T-helper 2 cell treated with Interferon-gamma antibody and Interleukin-4, amounts not matched to agents 5 μg/mL and 100 μg/mL, for 36 hours (primary cell): ENCODE measurements around the gene GRM2.

Experiments used
- DNase-seq: peaks from one replicate; pipeline ENCODE4 v3.0.0; 2021; ENCODE audit warnings: low spot score
- H3K27ac Mint-ChIP-seq: one replicate; pipeline ENCODE4 v1.8.0; 2021; ENCODE audit warnings: mild to moderate bottlenecking, mixed read lengths
- H3K27me3 Mint-ChIP-seq: one replicate; pipeline ENCODE4 v1.8.0; 2021; ENCODE audit warnings: low read depth, mixed read lengths
- H3K36me3 Mint-ChIP-seq: one replicate; pipeline ENCODE4 v1.8.0; 2021; ENCODE audit warnings: low read depth, mixed read lengths
- H3K4me1 Mint-ChIP-seq: one replicate; pipeline ENCODE4 v1.8.0; 2021; ENCODE audit warnings: low read depth, mixed read lengths
- H3K4me3 Mint-ChIP-seq: one replicate; pipeline ENCODE4 v1.8.0; 2022; ENCODE audit warnings: mild to moderate bottlenecking, moderate library complexity, mixed read lengths
- H3K9me3 Mint-ChIP-seq: one replicate; pipeline ENCODE4 v1.8.0; 2021; ENCODE audit warnings: mixed read lengths

GRM2 gene

DNA sequence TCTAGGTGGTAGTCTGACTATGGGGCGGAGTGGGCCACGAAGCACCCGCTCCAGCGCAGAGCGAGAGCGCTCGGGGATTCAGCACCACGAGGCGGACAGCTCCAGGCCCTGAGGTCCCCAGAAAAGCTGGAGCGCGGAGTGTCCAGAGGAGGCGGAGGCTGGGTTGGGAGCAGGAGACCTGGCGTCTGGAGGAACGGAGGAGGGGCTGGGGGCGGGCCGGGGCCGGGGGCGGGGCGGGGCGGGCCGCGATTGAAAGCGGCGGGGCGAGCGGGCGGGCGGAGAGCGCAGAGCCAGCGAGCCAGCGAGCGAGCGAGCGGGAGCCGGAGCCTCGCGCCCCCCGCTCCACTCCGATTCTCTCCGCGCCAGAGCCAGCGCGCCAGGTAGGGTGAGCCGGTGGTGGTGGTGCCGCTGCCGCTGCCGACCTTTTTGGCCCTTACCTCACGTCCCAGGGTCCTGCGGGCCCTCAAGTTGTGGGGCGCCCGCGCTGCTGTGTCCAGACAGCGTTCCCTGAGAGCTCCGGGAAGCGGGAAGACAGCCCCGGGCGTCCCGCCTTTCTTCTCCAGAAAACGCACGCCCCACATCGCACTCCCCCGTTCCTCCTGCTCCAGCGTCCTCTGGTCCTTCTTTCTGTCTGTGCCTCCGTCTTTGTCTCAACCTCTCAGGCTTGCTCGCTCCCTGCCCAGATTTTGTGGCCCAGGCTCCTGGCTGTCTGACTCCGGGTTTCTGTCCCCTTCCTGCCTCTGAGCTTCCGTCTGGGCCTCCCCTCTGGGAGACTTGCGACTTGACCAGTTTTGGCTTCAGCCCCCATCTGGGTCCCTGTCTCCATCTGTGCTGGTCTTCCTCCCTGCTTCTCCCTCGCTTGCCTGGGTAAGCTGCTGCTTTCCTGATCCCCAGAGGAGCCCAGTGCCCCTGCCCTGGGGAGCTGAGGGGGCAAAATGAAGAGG lies at the start of gene GRM2:
Gene GRM2, plus strand, starts transcription at position 281 of the 944 bp plus-strand sequence. CDS start 1,916 bp downstream, outside the sequence.
- H3K4me3 Mint-ChIP-seq = no peak within 1 kb of the TSS
- H3K4me1 Mint-ChIP-seq = peaks cover 5% of the 10 kb centered on the region
- H3K27me3 Mint-ChIP-seq = no peaks in the 10 kb centered on the region
- H3K36me3 Mint-ChIP-seq = peaks cover 15% of the 10 kb centered on the region
- no peak for DNase-seq
- H3K9me3 Mint-ChIP-seq = no peaks in the 10 kb centered on the region
- no peak within 1 kb of the TSS for H3K27ac Mint-ChIP-seq

GRCh38 chr3:51657234-51657633 lies 49.6 kb upstream of the GRM2 start:
- Mint-ChIP-seq H3K4me3 (no peak overlapping the region), H3K27me3 (no peaks in the 10 kb centered on the region), H3K36me3 (peaks cover 35% of the 10 kb centered on the region), H3K27ac (no peak overlapping the region), H3K4me1 (no peaks in the 10 kb centered on the region), H3K9me3 (peaks cover 3% of the 10 kb centered on the region)
- DNase-seq = no peak

GRCh38 chr3:51659942-51660341 lies 46.9 kb upstream of the GRM2 start:
- no peaks in the 10 kb centered on the region for H3K9me3 Mint-ChIP-seq
- no peaks in the 10 kb centered on the region for H3K27me3 Mint-ChIP-seq
- no peak overlapping the region for H3K4me3 Mint-ChIP-seq
- no peak overlapping the region for H3K27ac Mint-ChIP-seq
- peaks cover 39% of the 10 kb centered on the region for H3K36me3 Mint-ChIP-seq
- H3K4me1 Mint-ChIP-seq = no peaks in the 10 kb centered on the region
- no peak for DNase-seq

- H3K36me3 Mint-ChIP-seq = peaks cover 35% of the 10 kb centered on the region
- no peak overlapping the region for H3K4me3 Mint-ChIP-seq
- no peak for DNase-seq
- no peak overlapping the region for H3K27ac Mint-ChIP-seq
- H3K27me3 Mint-ChIP-seq = no peaks in the 10 kb centered on the region
- no peaks in the 10 kb centered on the region for H3K9me3 Mint-ChIP-seq
- no peaks in the 10 kb centered on the region for H3K4me1 Mint-ChIP-seq
These were observed 44.4 kb upstream of the GRM2 start for GRCh38 chr3:51662456-51662855.

- H3K4me3 Mint-ChIP-seq = peak overlapping the region; percentile 76
- no peaks in the 10 kb centered on the region for H3K9me3 Mint-ChIP-seq
- peak overlapping the region; percentile 82 for H3K27ac Mint-ChIP-seq
- H3K4me1 Mint-ChIP-seq = peaks cover 40% of the 10 kb centered on the region
- peaks cover 10% of the 10 kb centered on the region for H3K36me3 Mint-ChIP-seq
- no peaks in the 10 kb centered on the region for H3K27me3 Mint-ChIP-seq
- DNase-seq = no peak
These were observed 38.1 kb upstream of the GRM2 start for GRCh38 chr3:51668756-51669155.

GRCh38 chr3:51669241-51670052 lies 37.4 kb upstream of the GRM2 start:
- DNase-seq = peak; percentile 79
- H3K4me1 Mint-ChIP-seq = peaks cover 47% of the 10 kb centered on the region
- no peaks in the 10 kb centered on the region for H3K27me3 Mint-ChIP-seq
- H3K4me3 Mint-ChIP-seq = peak overlapping the region; percentile 86
- no peaks in the 10 kb centered on the region for H3K9me3 Mint-ChIP-seq
- H3K27ac Mint-ChIP-seq = peak overlapping the region; percentile 83
- H3K36me3 Mint-ChIP-seq = peaks cover 8% of the 10 kb centered on the region

GRCh38 chr3:51670053-51670822 lies 36.6 kb upstream of the GRM2 start:
- H3K36me3 Mint-ChIP-seq = peaks cover 14% of the 10 kb centered on the region
- DNase-seq = peak; percentile 21
- peak overlapping the region; percentile 86 for H3K4me3 Mint-ChIP-seq
- no peaks in the 10 kb centered on the region for H3K9me3 Mint-ChIP-seq
- H3K27ac Mint-ChIP-seq = peak overlapping the region; percentile 83
- H3K4me1 Mint-ChIP-seq = peaks cover 53% of the 10 kb centered on the region
- H3K27me3 Mint-ChIP-seq = no peaks in the 10 kb centered on the region

DNA sequence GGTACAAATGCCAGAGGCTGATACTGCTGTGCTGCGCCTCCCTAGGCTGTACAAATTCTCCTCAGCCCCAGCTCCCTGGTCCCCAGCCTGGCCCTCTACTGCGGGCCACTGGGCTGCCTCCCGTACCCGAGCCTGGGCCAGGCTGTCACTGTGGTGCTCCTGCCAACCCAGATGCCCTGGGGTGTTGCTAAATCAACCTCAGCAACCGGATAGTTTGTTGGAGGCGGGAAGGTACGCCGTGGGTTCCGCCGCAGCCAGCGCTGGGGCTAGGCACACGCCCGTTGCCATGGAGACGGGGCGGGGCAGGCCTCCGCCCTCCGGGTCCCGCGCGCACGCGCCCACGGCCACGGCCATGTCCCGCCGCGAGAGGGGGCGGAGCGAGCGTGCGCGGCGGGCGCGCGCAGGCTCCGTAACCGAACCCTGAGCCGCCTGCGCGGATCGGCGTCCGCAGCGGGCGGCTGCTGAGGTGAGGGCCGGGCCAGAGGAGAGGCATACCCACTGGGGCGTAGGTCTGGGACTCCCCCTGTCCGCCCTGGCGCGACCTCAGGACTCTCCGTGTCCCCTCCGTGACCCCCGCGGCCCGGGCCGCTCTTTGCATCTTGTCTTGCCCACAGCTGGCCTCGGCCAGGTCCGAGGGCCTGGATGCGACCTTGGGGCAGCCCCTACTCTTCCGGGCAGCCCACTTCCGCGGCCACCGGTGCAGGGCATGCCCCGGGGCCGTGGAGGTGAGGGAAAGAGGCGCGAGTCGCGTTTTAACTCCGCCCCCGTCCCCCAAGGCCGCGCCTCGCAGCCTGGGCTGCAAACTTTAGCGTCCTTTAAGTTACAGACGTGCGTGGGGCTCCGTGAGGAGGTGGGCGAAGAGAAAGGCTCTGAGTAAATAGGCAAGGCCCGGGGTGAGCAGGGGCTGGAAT lies 35.8 kb upstream of the GRM2 start, which contains the start of gene TEX264:
Gene TEX264, plus strand, starts transcription at position 430 of the 911 bp plus-strand sequence. CDS start 3,053 bp downstream, outside the sequence.
- Mint-ChIP-seq H3K4me1 (peaks cover 61% of the 10 kb centered on the region), H3K4me3 (peak within 1 kb of the TSS; percentile 93), H3K9me3 (no peaks in the 10 kb centered on the region), H3K27ac (peak within 1 kb of the TSS; percentile 89), H3K36me3 (peaks cover 20% of the 10 kb centered on the region), H3K27me3 (no peaks in the 10 kb centered on the region)
- DNase-seq = peak; percentile 93

- Mint-ChIP-seq H3K27ac (peak overlapping the region; percentile 89), H3K4me1 (peaks cover 66% of the 10 kb centered on the region), H3K36me3 (peaks cover 26% of the 10 kb centered on the region), H3K4me3 (peak overlapping the region; percentile 93), H3K9me3 (no peaks in the 10 kb centered on the region), H3K27me3 (no peaks in the 10 kb centered on the region)
- DNase-seq = peak; percentile 60
These were observed 35.0 kb upstream of the GRM2 start for GRCh38 chr3:51671734-51672475.

GRCh38 chr3:51673181-51673801 lies 33.6 kb upstream of the GRM2 start:
- Mint-ChIP-seq H3K36me3 (peaks cover 32% of the 10 kb centered on the region), H3K4me1 (peaks cover 76% of the 10 kb centered on the region), H3K27ac (peak overlapping the region; percentile 88), H3K9me3 (no peaks in the 10 kb centered on the region), H3K4me3 (peak overlapping the region; percentile 85), H3K27me3 (no peaks in the 10 kb centered on the region)
- no peak for DNase-seq

DNA sequence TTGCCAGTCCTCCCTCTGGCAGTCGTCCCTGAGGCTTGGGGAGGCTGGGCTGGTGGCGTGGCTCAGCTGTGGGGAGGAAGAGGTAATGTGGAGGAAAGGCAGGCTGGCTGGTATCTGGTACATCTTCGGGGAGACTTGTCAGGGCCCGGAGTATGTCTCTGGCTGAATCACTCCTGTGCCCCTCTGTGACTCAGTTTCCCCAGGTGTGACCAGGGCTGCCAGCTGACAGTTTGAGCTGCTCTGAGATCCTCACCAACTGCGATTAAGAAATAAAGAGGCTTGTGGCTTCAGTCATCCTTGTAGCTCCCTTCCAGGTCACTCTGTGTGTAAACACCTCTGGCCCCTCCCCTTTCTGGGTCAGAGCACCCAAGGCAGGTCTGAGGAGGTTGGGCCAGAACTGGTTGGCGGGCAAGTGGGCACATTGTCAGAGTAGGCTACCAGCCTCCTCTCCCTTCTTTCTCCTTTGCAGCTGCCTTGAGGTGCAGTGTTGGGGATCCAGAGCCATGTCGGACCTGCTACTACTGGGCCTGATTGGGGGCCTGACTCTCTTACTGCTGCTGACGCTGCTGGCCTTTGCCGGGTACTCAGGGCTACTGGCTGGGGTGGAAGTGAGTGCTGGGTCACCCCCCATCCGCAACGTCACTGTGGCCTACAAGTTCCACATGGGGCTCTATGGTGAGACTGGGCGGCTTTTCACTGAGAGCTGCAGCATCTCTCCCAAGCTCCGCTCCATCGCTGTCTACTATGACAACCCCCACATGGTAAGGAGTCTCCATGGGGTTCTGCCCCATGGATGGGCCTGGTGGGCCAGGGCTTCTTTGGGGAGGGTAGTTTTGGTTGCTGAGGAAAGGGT lies 32.8 kb upstream of the GRM2 start:
- Mint-ChIP-seq H3K4me3 (peak overlapping the region; percentile 85), H3K36me3 (peaks cover 32% of the 10 kb centered on the region), H3K4me1 (peaks cover 76% of the 10 kb centered on the region), H3K9me3 (no peaks in the 10 kb centered on the region), H3K27ac (peak overlapping the region; percentile 88), H3K27me3 (no peaks in the 10 kb centered on the region)
- DNase-seq = no peak
